RWPE1 (cell line): ENCODE measurements around the gene CSTPP1.
"Not testable (repeated sequence)": the region's sequence is repeated elsewhere in the genome, so short reads cannot be mapped to it uniquely, and the experiment has no call there.

Experiments used
- CTCF ChIA-PET: fragments of 350-600 bp; sonication (Branson Sonifier 250); formaldehyde crosslinking; extraction: SDS; loops from one replicate; lab custom pipeline; 2021; lab: Yijun Ruan, JAX
- POLR2A ChIA-PET: fragments of 400-600 bp; formaldehyde crosslinking; extraction: SDS; loops from one replicate; lab custom pipeline; 2020; ENCODE audit warnings: antibody characterized with exemption; ENCODE audit not compliant: low non-redundant PET; lab: Yijun Ruan, JAX
- DNase-seq: peaks from one replicate; pipeline ENCODE4 v3.0.0; 2012; ENCODE audit warnings: low spot score
- H3K27ac ChIP-seq: fragments of 450-650 bp; 2 replicates; pipeline ENCODE4 v1.5.1; 2017
- TF ChIP-seq, protein P1 (sequence below): fragments of 450-650 bp; conservative IDR thresholded peaks from 2 replicates; pipeline ENCODE4 v1.5.1; 2017; ENCODE audit warnings: low read depth, mild to moderate bottlenecking

The CSTPP1 gene

DNA sequence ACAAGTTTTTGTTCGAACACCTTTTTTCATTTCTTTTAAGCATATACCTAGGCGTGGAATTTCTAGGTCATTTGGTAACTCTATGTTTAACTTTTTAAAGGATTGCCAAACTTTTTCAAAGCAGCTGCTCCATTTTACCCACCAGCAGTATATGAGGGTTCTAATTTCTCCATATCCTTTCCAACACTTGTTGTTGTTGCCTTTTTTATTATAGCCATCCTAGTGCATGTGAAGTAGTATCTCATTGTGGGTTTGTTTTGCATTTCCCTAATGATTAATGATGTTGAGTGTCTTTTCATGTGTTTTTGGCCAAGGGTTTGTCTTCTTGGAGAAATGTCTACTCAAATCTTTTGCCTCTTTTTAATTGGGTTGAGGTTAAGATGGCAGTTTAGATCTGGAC is 24.5 kb downstream of the CSTPP1 start:
- CTCF ChIA-PET, result no interaction called here

DNA sequence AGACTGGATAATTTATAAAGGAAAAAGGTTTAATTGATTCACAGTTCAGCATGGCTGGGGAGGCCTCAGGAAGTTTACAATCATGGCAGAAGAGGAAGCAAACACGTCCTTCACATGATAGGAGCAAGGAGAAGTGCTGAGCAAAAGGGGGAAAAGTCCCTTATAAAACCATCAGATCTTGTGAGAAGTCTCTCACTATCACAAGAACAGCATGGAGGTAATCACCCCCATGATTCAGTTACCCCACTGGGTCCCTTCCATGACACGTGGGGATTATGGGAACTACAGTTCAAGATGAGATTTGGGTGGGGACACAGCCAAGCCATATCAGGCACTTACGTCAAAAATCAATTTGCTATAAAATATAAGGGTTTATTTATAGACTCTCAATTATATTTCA is 25.3 kb downstream of the CSTPP1 start:
- H3K27ac ChIP-seq, DNase-seq, CTCF ChIA-PET: not testable (repeated sequence)
- POLR2A ChIA-PET, result interaction anchor here (0.5 kb wide), 1 partner anchor 354 kb away, joined by 4 read pairs; no protein-coding TSS in a partner anchor

More for the DNA sequence above, 24.5 kb downstream of the CSTPP1 start:
- H3K27ac ChIP-seq, result no peak overlapping the region
- TF ChIP-seq, protein P1, sequence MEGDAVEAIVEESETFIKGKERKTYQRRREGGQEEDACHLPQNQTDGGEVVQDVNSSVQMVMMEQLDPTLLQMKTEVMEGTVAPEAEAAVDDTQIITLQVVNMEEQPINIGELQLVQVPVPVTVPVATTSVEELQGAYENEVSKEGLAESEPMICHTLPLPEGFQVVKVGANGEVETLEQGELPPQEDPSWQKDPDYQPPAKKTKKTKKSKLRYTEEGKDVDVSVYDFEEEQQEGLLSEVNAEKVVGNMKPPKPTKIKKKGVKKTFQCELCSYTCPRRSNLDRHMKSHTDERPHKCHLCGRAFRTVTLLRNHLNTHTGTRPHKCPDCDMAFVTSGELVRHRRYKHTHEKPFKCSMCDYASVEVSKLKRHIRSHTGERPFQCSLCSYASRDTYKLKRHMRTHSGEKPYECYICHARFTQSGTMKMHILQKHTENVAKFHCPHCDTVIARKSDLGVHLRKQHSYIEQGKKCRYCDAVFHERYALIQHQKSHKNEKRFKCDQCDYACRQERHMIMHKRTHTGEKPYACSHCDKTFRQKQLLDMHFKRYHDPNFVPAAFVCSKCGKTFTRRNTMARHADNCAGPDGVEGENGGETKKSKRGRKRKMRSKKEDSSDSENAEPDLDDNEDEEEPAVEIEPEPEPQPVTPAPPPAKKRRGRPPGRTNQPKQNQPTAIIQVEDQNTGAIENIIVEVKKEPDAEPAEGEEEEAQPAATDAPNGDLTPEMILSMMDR, result no peak
- DNase-seq, result no peak
- POLR2A ChIA-PET, result no interaction called here

DNA sequence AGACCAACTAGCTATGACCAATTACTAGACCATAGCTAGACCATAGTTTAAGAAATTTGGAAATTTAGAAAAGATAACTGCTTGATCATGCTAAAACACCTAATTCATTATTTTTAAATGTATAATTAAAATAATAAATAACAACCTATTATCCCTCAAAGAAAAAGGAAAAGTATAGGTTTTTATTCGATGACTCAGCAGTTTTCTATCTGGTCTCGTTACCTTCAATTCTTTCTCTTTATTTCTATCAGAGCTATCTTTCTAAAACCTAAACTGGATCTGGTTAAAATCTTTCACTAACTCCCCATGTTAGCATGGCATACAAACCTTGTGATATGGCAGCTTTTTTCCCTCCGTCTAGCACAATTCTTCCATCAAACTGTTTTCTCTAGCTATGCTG is 27.3 kb downstream of the CSTPP1 start:
- TF ChIP-seq, protein P1, result no peak
- H3K27ac ChIP-seq, result no peak overlapping the region
- ChIA-PET CTCF (interaction anchor here (0.8 kb wide), 1 partner anchor 140 kb away, joined by 9 read pairs; no protein-coding TSS in a partner anchor), POLR2A (interaction anchor here (0.7 kb wide), 1 partner anchor 193 kb away, joined by 4 read pairs; no protein-coding TSS in a partner anchor)
- DNase-seq, result no peak

DNA sequence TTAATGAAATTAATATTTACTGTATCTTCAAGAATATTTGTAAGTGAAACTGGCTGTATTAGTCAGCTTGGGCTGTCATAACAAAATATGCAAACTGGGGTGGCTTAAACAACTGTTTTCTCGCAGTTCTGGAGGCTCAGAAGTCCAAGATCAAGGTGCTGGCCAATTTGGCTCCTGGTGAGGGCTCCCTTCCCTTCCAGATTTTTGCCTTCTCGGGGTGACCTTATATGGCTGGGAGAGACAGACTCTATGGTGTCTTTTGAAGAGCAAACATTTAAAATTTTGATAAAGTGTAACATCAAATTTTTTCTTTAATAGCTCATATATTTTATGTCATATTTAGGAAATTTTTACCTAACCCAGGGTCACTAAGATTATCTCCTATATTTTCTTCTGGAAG is 30.2 kb downstream of the CSTPP1 start:
- no peak for DNase-seq
- CTCF ChIA-PET, result interaction anchor here (0.5 to 0.7 kb wide), 2 partner anchors 39 to 71 kb away, joined by 3 to 4 read pairs; no protein-coding TSS in a partner anchor
- POLR2A ChIA-PET, result no interaction called here
- TF ChIP-seq, protein P1, result no peak
- H3K27ac ChIP-seq, result no peak overlapping the region

DNA sequence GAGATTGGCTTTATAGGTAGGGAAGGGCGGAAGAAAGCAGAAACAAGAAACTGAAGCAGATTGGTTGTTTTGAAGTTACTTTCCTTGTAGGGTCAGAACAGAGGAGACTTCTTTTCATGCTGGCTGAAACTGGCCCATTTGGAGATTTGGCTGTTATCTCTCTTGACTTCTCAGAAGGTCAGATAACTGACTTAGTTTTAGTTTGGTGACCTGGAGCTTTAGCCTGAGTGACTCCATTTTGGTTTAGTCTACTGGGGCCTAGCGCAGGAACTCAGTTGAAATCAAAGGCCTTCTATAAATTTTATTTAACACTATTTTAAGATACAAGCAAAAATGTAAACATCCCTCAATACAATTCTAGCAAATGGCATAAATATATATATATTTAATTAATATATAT is 31.4 kb downstream of the CSTPP1 start:
- no peak for DNase-seq
- ChIA-PET POLR2A (no interaction called here), CTCF (interaction anchor here (0.5 to 0.7 kb wide), 3 partner anchors 101 to 475 kb away, joined by 3 to 5 read pairs (median 4); no protein-coding TSS in a partner anchor)
- no peak overlapping the region for H3K27ac ChIP-seq
- TF ChIP-seq, protein P1, result no peak

DNA sequence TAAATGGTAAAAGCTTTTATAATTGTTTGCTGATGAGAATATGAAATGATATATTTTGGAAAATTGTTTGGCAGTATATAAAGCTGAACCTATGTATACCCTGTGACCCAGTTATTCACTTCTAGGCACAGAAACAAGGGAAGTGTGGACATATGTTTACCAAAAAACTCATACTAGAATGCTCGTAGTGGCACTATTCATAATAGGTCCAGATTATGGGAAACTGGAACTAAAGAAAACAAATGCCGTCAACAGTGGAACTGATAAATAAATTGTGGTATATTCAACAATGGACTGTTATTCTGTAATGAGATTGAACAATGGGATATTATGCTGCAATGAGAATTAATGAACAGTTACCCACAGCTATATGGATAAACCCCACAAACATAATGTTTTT is 32.8 kb downstream of the CSTPP1 start:
- DNase-seq, result no peak
- CTCF ChIA-PET, result no interaction called here

More for the DNA sequence above, 32.8 kb downstream of the CSTPP1 start:
- no peak overlapping the region for H3K27ac ChIP-seq
- TF ChIP-seq, protein P1, result no peak
- POLR2A ChIA-PET, result no interaction called here
